ENCODE results near the gene GRM5.
"Not testable (repeated sequence)": the region's sequence is repeated elsewhere in the genome, so short reads cannot be mapped to it uniquely, and the experiment has no call there.

GRM5 gene

DNA sequence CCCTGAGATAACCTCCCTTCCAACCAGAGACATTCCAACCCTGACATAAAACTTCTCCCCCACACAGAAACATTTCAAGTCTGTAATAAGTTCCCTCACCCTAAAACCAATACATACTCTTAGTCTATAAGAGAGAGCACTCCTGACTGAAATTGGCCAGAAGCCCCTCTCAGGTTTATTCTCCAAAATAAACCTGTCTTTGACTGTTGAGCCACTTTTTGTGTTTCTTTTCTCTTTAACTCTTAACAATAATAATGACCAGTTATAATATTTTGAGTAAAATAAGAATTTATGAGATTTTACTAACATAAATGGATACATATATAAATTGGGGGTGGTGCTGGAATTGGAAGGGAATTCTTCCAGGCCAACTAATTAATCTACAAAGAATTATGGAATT, 93.6 kb downstream of the GRM5 start:
- DNase-seq, result no peak

DNA sequence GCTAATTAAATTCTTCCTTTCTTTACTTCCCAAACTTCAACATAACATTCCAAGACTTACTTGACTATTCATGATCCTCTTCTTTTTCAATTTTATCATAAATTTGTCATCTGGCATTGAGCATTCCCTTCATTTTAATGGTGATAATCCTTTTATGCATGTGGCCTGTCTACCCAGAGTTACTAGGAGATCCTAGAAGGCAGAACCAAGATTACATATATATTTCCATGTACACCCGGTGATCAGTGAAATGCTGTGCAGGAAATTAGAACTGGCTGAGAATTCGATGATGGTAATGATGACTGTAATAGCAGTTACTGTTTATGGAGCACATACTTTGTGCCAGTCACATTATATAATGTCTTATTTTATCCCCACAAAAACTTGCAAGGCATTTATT, 104.2 kb downstream of the GRM5 start:
- DNase-seq, result not testable (repeated sequence)

DNA sequence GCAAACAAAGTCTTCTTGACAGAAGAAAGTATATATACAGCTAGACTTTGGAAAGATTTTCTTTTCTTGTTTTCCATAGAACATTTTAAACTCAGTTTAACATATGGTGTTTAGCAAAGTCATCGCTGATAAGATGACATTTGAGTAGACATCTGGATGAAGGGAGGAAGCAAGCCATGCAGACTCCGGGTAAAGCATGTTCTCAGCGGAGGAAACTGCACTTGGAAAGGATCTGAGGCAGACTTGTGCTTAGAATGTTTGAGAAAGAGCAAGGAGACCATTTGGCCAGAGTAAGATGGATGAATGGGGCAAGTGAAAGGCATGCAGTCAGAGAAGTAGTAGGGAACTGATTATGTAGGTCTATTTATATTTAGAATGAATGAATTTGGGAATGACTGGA, 105.9 kb downstream of the GRM5 start:
- DNase-seq, result not testable (repeated sequence)

DNA sequence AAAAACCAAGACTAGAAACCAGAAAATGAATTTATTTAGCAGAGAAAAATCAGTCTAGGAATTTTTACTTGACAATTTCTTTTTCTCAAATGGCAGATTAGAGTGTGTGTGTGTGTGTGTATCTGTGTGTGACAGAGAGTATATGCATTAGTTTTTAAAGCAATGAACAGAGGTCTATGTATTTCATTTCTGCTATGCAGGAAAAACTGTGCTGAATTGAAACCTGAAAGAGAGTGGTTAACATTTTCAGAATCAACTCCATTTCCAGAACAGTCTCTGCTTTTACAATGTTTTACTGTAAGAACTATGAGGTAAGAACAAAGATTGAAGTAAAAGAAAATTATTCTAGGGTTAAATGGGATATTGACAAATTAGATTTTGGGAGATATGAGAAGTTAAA, 114.8 kb downstream of the GRM5 start:
- no peak for DNase-seq

DNA sequence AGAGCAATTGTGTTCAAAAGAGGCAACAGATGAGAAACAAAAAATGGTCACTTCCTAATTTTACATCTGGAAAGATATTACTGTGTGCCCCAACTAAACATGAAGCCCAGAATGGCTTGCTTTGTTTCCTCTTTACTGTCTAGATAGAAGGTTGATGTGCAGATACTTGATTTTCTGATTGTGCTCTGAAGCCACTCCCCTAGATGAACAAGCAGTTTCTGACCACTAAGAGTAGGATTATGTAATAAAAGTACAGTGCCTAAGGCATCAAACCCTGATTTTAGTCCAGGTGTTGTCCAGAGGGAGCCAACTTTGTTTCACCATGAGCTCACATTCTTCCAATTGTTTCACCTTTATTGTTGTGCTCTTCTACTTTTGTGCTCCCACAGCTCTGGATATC, 116.9 kb downstream of the GRM5 start:
- DNase-seq, result not testable (repeated sequence)

DNA sequence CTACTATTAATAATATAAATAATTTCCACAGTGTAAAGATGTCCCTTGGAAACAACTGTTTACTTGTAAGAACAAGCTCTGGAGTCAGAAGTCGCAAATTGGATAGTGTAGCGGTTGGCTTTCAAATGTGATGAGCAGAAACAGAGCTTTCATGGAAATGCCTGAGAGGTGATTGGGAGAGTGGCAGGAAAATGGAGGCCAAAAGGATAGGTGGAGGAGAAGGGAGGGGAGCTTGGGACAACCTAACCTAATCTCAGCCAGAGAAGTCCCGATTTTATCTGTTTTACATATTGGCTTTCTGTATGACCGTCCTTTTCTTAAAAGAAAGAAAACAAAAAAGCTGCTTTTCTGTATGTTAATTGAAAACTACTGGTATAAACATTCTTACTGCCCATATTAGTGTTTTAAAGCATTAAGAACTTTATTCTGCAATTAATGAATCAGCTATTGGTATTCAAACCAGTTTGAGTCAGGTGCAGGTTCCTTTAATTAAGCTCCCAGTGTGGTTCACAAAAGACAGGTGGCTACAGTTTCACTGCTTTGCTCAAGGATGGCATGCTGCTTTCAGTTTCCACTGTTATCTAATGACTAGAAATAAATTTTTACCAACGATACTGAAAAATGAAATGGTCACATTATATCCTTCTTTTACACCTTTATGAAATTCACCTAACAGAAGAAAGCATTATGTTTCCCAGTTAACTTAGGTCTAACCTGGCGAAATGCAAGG, 117.8 kb downstream of the GRM5 start:
- DNase-seq, result not testable (repeated sequence)

DNA sequence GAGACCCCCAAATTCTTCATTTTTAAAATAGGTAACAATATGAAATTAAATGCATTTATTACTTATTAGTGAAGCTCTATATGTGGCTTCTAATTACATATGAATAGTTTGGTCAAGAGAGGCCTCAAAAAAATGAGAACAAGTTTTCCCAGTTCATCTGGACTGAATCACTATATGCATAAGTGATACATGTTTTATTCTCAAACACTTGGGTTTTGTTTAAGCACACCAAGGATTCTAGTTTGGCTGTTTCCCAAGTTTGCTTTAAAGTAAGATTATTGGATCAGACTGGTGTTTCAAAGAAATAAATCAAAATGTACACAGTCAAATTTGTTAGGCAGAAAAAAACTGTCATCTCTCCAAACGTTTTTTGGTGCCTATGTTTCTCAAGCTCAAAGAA, 136.1 kb downstream of the GRM5 start:
- not testable (repeated sequence) for DNase-seq

DNA sequence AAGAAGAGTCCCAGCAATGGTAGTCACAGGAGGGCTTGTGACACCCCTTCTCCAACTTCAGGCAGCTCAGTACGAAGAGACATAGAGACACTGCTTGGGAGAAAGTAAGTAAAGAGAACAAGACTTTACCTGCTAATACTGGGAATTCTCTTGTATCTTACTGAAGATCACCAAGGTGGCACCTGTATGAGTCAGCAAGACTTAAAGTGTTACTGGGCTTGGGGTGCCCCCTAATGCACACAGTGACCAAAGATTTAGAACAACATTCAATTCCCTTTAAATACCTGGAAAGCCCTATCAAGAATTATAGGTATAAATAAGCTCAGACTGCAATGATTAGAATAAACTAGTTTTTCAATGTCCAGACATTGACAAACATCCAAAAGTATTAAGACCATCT, 148.7 kb downstream of the GRM5 start:
- DNase-seq, result not testable (repeated sequence)

DNA sequence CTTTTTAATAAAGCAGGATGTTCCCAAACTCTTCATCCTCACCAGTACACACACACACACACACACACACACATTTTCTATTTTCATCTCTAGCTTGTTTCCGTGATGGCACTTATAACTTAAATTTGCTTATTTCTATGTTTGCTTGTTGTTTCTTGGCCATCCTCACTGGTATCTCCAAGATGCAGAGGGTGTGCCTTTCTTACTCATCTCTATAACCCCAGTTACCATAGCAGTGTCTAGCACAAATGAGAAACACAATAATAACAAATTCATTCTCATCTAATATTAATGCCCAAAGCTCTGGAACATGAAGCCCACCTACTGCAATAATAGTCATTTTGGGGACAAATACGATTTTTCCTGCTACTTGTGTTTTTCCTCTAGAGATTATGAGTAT, 156.3 kb downstream of the GRM5 start:
- no peak for DNase-seq

DNA sequence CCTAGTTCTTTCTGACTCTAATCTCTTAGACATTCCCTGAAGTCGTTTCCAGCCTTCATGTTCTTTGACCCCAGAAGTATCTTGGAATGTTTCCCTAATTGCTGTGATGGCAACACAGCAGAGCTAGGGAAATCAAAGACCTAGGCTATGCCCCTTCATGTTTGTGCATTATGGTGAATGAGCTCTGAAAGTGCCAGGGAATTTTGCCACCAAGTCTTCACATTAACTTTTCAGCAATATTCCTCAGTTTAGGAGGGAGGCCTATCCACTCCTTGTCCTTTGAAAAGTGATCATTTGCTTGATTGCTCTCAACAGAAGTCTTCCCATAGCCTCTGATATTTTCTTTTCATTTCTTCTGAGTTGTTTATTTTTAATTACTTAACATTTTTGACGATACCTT, 164.3 kb downstream of the GRM5 start:
- DNase-seq, result not testable (repeated sequence)

DNA sequence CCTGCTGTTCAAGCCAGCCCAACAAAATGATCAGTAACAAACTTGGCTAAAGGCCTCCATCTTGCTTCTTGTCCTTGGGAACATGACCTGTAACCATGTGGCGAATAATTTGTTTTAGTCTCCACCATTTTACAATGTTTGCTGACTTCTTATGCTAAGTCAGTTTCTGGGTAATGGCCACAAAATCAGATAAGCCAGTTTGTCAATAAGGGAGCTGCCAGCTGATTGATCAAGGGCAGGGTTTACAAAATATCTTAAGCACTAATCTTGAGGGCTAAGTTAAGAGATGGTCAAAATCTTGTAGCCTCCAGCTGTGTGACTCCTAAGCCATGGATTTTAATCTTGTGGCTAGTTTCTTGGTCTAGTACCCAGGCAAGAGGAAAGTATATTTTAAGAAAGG, 176.9 kb downstream of the GRM5 start:
- not testable (repeated sequence) for DNase-seq

DNA sequence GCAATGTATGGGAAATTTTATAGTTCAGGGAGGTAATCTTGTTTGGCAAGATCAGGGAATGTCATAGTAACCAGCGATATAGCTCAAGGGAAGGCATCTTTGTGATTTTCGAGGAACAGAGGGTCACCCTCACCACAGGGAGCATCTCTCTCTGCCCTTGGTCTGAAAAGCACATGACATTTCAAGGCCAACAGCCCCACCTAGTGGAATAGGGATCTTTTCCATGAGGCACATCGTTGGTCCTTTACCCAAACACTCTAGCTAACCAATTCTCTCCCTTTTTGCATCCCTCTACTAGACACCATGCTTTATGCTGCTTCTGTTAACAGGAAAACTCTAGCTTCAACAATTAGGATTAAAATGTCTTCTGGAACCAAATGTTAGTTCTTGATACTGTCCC, 179.0 kb downstream of the GRM5 start:
- DNase-seq, result peak in 1 of 14 donors; percentile 0

DNA sequence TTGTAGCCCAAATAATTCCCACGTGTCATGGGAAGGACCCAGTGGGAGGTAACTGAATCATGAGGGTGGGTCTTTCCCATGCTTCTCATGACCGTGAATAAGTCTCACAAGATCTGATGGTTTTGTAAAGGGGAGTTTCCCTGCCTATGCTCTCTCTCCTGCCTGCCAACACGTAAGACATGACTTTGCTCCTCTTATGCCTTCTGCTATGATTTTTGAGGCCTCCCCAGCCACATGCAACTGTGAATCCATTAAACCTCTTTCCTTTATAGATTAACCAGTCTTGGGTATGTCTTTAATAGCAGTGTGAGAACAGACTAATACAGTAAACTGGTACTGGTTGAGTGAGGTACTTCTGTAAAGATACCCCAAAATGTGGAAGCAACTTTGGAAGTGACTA, 183.0 kb downstream of the GRM5 start:
- not testable (repeated sequence) for DNase-seq

DNA sequence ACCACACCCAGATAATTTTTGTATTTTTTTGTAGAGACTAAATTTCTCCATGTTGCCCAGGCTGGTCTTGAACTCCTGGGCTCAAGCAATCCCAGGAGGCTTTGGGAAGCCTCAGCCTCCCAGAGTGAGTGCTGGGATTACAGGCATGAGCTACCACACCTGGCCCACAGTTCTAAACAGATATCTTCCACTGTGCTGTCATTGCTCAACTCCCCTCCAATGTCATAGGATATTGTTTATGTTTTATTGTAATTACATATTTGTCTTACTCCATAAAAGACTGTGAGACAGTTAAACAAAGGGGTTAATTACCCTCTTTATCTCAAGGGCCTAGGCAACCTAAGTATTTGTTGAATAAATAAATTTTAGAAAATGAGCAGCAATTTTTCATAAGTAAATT, 204.2 kb downstream of the GRM5 start:
- no peak for DNase-seq

DNA sequence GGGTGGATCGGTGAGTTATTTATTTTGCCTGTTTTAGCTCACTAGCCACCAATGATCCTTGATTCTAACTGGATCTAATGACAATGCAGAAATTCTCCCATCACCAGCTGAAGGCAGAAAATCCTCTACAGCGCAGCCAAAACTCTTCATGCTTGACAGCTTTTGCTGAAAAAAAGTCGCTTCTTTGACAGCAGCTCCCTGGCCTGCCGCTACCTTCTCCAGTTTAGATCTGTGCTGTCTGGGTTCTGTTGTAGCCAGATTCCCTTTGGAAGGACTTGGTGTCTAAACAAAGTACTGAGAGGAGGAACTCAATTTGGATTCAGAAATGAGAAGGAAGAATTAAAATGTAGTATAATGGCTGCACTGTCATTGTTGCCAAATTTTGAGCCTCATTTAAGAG, 205.4 kb downstream of the GRM5 start:
- peak in 7 of 14 donors; percentile 1 to 30 (median 4) for DNase-seq

DNA sequence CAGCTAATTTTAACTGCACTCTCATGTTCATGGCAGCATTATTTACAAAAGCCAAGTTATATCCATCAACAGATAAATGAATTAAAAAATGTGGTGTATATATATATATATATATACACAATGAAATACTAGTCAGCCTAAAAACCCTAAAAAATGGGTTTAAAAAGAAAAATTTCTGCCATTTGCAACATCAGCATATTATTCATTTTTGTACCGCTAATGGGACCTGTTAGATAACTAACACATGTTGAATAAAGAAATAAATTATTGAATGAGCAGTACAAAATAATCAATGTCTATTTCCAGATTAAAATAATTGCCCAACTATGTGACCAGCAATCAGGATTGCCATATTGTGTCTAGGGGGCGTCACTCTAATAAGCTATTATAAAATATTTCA, 211.8 kb downstream of the GRM5 start:
- not testable (repeated sequence) for DNase-seq

DNA sequence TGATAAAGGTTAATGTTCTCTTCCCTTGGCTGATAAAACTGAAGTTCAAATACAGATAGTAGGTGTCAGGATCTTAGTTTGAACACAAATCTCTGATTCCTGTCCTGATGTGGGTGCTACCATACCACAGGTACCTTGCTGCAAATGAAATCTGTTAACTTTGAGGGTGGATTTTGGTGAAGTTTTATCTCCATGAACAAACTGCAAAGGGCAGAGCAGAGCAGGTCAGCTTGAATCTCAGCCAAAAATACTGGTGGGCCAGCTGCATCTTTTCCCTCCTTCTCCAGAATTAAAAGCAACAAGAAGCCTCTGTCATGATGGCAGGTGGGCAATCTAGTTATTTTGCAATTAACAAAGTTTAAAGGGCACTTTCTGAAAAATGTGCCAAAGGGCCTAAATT, 214.2 kb downstream of the GRM5 start:
- DNase-seq, result not testable (repeated sequence)

DNA sequence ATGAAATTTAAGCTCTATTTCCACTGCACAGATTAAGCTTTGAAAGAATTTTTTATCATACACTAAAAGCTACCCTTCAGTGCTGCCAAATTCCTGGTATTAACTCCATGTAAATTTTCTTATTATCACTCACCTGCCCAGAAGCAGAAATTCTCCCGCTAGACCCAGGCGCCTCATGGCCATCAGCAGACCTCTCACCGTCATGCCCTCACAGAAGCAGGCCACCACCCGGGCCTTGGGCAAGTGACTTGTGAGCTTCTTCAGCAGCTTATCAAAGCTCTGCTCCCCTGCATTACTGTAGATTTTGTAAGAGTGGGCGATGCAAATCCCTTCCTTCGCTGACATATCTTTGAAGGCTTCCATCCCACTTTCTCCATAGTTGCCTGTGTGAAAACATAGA, 216.0 kb downstream of the GRM5 start:
- not testable (repeated sequence) for DNase-seq

DNA sequence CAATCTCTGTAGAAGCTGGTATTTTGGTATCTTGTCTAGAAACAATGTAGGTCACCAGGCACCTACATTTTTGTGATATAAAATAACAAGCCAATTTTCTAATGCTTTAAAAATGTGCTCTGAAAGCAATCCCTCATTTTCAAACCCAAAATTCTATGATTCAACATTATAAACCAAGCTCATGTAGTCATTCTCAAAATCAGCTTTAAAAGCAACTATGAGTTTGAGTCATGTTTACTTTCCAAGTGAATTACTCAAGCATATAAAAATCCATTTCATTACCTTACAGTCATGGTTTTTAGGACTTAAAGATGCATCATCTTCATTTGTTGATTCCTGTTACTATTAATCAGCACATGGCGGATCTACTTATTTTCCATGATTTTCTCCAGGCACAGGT, 216.4 kb downstream of the GRM5 start:
- no peak for DNase-seq

DNA sequence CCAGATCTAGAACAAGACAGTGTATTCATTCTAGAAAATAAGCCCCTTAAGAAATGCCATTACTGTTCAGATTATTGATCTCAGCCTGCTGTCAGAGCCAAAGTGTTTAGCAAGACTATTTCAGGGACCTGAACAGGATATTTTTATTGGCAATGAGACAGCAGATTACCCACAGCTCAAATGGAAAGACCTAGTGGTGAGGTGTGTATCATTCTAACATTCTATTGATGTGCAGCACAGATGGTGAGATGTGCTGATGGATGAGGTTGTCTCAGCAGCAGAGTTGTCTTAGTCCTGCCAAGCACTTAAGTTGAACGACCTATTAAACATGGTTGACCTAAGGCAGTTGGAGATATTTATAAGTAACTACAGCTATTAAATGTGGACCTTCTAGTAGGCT, 219.5 kb downstream of the GRM5 start:
- not testable (repeated sequence) for DNase-seq

DNA sequence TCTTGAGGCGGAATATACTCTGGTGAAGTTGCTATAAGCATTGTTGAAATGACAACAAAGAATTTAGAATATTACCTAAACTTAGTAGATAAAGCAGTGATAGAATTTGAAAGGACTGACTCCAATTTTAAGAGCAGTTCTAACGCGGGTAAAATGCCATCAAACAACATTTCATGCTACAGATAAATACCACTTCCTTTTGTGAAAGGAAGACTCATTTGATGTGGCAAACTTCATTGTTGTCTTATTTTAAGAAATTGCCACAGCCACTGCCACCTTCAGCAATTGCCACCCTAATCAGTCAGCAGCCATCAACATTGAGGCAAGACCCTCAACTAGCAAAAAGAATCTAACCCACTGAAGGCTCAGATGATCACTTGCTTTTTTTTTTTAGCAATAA, 220.8 kb downstream of the GRM5 start:
- not testable (repeated sequence) for DNase-seq

DNA sequence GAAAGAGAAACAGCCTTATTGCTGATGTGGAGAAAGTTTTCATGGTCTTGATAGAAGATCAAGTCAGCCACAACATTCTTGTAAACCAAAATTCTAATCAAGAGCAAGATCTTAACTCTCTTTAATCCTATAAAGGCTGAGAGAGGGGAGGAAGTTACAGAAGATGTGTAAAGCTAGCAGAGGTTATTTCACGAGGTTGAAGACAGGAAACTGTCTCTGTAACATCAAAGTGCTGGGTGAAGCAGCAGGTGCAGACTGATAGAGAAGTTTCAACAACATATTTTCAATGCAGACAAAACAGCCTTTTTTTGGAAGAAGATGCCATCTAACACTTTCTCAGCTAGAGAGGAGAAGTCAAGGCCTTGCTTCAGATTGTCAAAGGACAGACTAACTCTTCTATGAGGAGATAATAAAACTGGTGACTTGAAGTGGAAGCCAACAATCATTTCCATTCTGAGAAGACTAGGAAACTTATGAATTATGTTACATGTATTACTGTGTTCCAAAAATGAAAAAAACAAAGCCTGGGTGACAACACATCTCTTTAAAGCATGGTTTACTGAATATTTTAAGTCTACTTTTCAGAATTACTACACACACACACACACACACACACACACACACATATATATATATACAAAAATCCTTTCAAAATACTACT, 221.9 kb downstream of the GRM5 start:
- DNase-seq, result not testable (repeated sequence)

DNA sequence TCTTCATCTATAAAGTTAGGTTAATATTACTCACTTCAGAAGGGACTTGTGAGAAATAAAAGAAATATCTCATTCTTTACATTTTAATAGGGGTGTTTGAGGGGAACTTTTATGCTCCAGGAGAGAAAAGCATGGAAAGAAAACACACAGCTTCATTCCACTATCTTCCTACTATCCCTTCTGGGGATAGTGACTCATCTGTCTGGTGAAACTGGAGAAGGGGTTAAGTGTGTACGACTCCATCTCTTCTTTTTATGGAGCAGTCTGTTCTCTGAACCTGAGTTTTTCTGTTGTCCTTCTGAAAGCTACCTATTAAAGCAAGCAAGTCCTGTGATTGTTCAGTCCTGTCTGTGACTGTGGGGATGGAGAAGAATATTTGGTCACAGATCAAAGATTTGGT, 227.6 kb downstream of the GRM5 start:
- not testable (repeated sequence) for DNase-seq

DNA sequence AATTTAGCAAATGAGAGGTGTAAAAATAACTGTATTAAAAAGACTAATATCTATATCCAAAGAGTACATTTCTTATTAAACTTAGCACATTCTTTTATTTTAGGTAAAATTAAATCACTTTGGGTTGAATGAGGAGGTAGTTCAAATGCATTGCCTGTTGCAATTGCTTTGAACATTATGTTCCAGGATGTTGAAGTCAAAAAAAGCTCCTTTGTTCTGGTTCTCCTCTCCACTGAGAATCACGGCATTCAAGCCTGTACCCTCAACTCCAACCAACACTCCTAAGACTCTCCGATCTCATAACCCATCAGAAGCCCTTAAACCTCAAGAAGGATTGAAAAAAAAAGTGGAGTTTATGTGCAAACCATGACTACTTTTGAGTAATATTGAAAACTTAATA, 230.1 kb downstream of the GRM5 start:
- DNase-seq, result not testable (repeated sequence)

Data from C1 segment of cervical spinal cord (tissue), 14 donors.